CD4-positive, alpha-beta T cell treated with Interleukin-4 for 4 hours (primary cell): Measurements from ENCODE around the gene KNTC1.

Experiments
- DNase-seq: peaks from one replicate; pipeline ENCODE4 v3.0.0-alpha.2; 2020

The KNTC1 gene

DNA sequence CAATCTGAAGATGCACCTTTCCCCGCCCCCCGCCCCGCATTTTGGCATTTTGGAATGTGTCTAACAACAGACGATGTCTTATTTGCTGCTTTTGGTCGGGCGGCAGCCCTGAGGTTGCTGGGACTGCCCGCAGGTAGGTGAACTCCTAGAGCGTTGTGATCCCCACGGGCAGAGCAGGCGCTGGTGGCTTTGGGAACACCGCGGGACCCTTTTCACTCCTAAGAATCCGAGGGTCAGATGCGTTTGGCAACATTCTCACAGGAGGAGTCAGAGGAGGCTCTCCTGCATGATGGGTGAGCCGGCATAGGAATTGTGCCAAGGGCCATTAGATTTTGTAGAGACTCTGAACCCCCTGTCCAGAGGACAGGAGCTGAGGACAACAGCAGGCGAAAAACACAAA, 134.2 kb downstream of the KNTC1 start:
- DNase-seq = no peak

DNA sequence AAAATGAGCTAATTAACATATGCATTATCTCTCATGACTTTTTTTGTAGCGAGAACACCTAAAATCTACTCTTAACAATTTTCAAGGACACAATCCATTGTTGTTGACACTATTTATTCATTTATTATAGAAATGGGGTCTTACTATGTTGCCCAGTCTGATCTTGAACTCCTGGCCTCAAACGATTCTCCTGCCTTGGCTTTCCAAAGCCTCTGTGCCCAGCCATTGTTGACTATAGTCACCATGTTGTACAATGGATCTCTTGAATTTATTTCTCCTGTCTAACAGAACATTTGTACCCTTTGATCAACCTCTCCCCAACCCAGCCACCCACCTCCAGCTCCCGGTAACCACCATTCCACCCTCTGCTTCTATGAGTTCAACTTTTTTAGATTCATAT, 134.9 kb downstream of the KNTC1 start:
- DNase-seq = no peak

DNA sequence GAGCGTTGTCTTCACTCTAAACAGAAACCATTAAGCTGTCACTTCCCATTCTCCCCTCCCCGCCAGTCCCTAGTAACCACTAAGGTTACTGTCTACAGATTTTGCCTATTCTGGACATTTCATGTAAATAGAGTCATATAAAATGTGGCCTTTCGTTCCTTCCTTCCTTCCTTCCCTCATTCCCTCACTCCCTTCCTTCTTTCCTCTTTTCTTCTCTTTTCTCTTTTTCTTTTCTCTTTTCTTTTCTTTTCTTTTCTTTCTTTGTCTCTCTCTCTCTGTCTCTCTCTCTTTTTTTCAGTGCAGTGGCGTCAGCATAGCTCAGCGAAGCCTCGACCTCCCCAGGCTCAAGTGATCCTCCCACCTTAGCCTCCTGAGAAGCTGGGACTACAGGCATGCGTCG, 138.3 kb downstream of the KNTC1 start:
- DNase-seq = no peak

DNA sequence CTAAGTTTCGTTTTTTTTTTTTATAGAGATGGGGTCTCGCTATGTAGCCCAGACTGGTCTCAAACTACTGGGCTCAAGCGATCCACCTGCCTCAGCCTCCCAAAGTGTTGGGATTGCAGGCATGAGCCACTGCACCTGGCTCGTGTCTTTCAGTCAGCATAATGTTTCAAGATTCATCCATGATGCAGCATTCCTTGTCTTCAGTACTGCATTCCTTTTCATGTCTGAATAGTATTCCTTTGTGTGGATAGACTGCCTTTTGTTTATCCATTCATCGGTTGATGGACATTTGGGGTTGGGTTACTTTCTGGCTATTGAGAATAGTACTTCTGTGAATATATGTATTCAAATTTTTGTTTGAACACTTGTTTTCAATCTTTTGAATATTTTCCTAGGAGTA, 138.7 kb downstream of the KNTC1 start:
- no peak for DNase-seq

DNA sequence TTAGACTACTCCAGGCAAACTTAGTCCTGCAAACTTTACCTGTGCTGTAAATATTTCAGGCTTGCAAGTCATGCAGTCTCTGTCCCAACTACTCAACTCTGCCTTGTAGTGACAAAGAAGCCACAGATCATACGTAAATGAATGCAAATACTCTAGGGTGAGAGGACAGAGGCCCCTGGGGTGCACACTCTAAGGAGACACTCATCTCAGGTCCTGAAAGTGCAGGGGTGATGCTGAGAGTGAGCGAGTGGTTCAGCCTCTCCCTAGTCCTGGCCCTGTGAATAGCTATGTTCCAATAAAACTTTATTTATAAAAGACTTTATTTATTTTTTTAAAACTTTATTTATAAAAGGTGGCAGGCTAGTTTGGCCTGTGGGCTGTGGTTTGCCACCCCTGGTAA, 141.2 kb downstream of the KNTC1 start:
- no peak for DNase-seq

DNA sequence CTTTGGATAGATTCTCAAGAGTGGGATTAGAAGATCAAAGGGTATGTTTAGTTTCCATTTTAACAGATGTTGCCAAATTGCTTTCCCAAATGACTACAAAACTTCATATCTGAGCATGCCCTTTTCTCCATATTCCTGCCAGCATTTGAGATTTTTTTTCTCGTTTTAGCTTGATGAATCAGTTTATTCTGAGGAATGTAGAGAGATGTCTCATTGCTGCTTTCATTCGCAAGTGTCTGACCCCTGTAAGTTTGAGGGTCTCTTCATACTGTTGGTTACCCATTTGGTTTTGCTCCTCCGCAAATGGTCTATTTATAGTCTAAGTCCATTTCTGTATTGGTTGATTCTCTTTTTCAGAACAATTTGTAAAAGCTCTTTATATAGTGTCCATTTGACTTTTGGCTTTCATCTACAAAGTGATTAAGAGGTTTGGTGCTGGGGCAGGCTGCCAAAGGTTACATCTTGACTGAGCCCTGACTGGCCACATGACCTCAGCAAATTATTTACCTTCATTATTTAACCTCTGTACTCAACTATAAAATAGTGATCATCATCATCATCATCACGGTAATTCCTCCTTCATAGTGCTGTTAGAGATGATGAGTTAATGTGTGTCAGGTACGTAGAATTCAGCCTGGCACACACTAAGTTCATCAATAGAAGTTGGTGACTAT, 142.5 kb downstream of the KNTC1 start:
- DNase-seq = no peak

DNA sequence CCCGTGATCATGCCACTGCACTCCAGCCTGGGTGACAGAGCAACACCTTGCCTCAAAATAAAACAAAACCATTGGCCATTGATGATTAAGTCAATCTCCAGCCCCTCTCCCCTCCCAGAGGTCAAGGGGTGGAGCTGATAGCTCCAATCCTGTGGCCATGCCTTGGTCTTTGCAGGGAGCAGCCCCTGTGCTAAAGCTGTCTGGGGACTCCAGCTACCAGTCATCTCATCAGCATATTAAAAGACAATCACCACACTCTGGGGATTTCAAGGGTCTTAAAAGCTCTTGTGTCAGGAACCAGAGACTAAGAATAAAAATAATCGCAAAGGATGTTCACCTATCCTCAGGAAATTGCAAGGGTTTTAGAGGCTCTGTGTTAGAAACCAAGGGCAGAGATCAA, 145.5 kb downstream of the KNTC1 start:
- no peak for DNase-seq
